Epithelial cell of prostate (primary cell): Measurements from ENCODE around the gene TSC2.
"Not testable (repeated sequence)": the region's sequence is repeated elsewhere in the genome, so short reads cannot be mapped to it uniquely, and the experiment has no call there.

ENCODE experiments used
- DNase-seq: peaks from one replicate; pipeline ENCODE4 v3.0.0-alpha.2; 2011; ENCODE audit warnings: low read depth, low spot score
- H3K27ac ChIP-seq: fragments of 450-650 bp; 2 replicates; pipeline ENCODE4 v1.5.1; 2017; ENCODE audit warnings: mild to moderate bottlenecking

The TSC2 gene

DNA sequence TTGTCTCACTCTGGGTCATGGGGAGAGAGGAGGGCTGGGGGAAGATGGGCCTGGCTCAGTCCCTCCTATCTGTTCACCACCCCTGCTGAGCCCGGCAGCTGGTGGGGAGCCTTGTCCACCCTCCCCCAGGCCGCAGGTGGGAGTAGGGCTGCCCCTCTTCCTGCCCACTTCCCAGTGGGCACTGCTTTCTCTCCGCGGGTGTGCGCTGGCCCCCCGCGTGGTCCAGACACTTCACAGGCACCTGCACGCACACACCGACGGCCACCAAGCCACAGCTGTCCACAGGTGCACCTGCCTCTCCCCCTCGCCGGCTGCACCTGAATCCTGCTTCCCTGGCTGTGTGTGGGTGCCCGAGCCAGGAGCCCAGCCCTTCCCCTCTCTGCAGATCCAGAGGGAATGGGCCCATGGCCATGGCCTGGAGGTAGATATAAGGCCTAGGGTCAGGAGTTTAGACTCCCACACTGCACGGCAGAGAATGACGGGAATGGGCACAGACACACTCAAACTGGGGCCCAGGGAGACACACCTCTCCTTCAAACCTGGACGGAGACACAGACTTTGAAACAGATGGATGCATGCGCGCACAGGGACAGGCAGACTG is 19.1 kb upstream of the TSC2 start:
- no peak for DNase-seq
- no peak overlapping the region for H3K27ac ChIP-seq

GRCh38 chr16:2029350-2029749 is 18.4 kb upstream of the TSC2 start:
- no peak overlapping the region for H3K27ac ChIP-seq
- no peak for DNase-seq

- DNase-seq = no peak
- H3K27ac ChIP-seq = no peak overlapping the region
Measured at GRCh38 chr16:2030036-2030435, 17.7 kb upstream of the TSC2 start.

GRCh38 chr16:2031081-2031577 is 16.7 kb upstream of the TSC2 start:
- H3K27ac ChIP-seq = no peak overlapping the region
- DNase-seq = no peak

- DNase-seq = no peak
Measured at GRCh38 chr16:2032285-2033056, 15.3 kb upstream of the TSC2 start.

DNA sequence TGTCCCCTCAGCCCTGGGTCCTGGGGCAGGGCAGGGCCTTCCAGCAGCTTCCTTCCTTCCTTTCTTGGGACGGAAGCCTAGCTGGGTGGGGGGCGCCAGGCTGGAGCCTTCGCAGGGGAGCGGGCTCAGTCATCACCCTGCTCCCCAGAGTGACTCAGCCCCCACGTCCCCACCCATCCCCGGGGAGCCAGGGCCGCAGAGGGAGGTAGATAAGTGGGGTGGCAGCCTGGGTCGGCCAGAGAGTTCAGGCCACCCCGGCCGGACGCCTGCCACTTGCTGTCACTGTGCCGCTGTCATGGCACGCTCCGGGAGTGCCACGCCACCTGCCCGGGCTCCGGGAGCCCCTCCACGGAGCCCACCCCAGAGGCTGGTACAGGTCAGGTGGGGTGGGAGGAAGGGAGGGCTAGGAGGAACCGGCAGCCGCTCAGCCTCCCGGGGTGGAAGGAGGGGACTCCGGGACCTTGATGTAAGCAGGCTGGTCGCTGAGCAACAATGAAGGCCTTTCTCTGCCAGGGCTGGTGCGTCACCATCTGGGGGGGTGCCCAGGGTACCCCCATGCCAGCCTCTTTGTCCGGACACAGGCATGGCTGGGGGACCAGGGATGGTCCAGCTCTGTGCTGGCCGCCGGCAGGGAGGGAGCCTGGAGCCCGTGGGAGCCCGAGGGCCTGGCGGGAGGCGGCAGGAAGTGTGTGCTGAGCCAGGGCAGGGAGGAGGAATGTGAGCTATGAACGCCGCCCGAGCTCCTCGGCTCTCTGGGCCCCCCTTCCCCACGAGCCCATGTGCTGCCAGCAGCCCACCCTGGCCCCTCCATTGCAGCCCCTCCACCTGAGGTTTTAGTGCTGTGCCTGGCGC is 14.5 kb upstream of the TSC2 start:
- peak overlapping the region; percentile 2 for H3K27ac ChIP-seq
- no peak for DNase-seq

More at GRCh38 chr16:2032285-2033056, 15.3 kb upstream of the TSC2 start:
- H3K27ac ChIP-seq = no peak overlapping the region

DNA sequence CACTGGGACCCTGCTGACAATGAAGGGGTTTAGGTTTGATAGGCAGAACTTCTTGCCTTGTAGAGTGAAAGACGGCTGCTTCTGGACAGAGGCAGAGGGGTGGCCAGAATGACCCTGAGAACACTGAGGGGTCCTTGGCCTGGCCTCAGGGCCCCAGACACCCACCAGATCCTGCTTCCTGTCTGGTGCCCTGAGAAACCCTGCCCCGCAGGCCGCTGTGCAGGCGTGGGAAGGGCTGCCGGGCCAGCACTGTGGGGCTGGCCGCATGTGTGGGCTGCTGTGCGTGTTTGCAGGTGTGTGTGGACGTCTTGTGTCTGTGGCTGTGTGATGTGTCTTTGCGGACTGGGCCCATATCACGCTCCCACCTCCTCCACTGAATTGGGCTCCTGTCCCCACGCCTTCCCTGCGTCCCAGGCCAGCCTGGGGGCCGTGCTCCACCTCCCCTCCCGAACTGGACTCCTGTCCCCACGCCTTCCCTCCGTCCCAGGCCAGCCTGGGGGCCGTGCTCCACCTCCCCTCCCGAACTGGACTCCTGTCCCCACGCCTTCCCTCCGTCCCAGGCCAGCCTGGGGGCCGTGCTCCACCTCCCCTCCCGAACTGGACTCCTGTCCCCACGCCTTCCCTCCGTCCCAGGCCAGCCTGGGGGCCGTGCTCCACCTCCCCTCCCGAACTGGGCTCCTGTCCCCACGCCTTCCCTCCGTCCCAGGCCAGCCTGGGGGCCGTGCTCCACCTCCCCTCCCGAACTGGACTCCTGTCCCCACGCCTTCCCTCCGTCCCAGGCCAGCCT is 13.7 kb upstream of the TSC2 start:
- H3K27ac ChIP-seq = peak overlapping the region; percentile 2
- DNase-seq = not testable (repeated sequence)

GRCh38 chr16:2034696-2035430 is 12.9 kb upstream of the TSC2 start:
- no peak overlapping the region for H3K27ac ChIP-seq
- DNase-seq = no peak

DNA sequence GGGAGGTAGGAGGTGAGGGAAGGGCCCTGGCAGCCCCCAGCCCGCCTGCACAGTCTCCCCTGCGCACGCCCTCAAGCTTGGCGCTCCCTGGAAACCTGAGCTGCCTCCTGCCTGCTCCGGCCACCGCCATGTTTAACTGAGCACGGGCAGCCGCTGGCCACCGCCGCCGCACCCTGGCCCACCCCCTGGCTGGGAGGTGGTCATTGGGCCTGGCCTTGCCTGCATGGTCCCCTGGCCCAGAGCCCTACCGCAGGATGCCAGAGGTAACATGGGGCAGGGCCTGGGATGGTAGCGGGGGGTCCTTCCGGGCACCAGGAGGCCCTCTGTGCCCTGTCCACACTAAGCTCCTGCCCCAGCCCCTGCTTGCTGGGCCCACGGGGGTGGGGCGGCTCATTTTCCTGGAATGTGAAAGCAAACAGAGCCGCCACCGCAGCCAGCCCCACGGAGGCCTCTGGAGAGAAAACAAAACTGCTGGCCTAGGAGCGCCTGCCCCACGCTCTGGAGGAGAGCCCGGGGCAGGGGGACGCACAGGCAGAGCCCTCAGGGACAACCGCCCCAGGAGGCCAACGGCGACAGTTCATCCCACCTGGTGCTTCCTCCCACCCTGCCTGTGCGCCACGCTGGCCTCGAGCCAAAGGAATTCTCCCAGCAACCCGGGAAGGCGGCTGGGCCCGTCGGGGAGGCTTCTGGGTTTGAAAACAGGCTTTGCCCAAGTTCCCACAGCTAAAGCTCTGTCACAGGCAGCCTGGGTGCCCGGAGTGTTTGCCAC is 12.2 kb upstream of the TSC2 start:
- no peak overlapping the region for H3K27ac ChIP-seq
- DNase-seq = no peak

GRCh38 chr16:2036200-2036966 is 11.4 kb upstream of the TSC2 start:
- no peak overlapping the region for H3K27ac ChIP-seq
- DNase-seq = no peak

GRCh38 chr16:2037115-2037514 is 10.7 kb upstream of the TSC2 start:
- H3K27ac ChIP-seq = no peak overlapping the region
- no peak for DNase-seq

GRCh38 chr16:2037647-2038381 is 10.0 kb upstream of the TSC2 start:
- no peak overlapping the region for H3K27ac ChIP-seq
- DNase-seq = no peak

DNA sequence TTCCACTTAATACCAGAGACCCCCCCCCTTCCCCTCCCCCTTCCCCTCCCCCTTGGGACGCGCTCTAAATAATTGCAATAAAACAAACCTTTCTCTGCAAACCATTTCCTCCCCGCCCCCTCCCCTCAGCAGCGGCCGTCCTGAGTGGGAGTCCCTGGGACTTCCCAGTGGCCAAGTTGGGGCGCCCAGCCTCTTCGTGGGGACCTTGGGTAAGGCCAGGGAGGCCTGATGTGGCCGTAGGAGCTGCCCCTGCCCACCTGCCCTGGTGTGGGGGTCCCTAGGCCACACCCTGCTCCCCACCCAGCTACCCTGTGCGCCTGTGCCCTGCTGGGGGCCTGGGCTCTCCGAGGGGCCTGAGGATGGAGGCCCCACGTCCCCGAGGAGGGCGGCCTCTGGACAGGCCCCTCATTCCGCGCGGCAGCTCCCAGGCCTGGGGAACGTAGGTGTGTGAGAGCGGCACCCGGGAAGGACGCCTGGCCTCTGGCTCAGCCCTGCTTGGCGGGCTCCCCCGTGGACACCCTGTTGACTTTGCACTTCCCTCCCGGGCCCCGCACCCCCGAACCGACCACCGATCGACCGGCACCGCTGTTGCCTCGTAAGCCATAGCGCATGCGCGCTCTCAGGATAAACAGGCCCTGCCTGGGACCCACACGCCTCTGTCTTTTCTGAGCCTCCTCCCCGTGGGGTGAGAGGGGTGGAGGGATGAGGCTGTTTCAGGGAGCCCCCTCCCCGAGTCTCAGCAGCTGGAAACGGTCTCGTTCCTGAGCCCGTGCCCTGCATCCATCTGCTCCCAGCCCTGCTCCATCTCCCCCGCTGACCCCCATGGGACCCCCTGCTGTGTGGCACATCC is 9.2 kb upstream of the TSC2 start:
- DNase-seq = no peak
- H3K27ac ChIP-seq = no peak overlapping the region

- no peak for DNase-seq
- peak overlapping the region; percentile 75 for H3K27ac ChIP-seq
Measured at GRCh38 chr16:2039274-2040031, 8.3 kb upstream of the TSC2 start.

DNA sequence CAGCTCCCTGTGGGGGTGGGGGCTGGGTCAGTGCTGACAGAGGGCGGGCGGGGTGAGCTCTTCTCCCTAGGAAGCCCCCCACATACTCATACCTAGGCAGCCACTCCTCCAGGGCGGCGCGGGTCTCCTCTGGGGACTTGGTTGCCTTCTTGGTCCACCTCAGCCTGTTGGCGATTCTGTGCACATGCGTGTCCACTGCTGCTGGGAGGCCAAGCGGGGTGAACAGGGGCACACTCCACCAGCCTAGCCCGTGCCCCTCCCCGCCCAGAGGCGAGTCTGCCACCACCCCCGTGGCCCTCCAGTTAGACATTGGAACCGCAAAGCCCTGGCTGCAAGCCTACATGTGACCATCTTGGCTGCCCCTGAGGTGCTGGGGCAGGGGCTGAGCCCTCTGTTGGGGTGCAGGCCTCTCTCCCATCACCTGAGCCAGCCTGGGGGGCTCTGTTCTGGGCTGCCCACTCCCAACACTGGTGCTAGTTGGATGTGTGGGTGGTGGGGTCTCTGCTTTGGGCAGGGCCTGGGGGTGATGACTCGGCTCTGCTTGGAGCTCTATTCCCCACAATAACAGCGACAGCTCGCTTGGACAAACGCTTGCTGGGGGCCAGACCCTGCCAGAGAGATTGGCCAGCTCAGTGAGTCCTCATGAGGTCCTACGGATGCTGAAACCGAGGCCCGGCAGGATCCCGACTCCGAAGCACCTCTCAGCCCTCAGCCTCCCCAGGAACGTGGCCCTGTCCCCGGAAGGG is 7.6 kb upstream of the TSC2 start:
- DNase-seq = no peak
- peak overlapping the region; percentile 75 for H3K27ac ChIP-seq
